HG03135 (cell line): Measurements from ENCODE around the gene CKMT2.
"Not testable (repeated sequence)": the region's sequence is repeated elsewhere in the genome, so short reads cannot be mapped to it uniquely, and the experiment has no call there.

Experiments
- ATAC-seq: cut with Tn5 transposase; IDR thresholded peaks from one replicate; pipeline ENCODE4 v1.9.1; 2021; ENCODE audit warnings: mild to moderate bottlenecking, moderate library complexity; ENCODE audit not compliant: unreplicated experiment

Gene CKMT2

GRCh38 chr5:81249240-81249639 is 16.1 kb downstream of the CKMT2 start:
- ATAC-seq: no peak

DNA sequence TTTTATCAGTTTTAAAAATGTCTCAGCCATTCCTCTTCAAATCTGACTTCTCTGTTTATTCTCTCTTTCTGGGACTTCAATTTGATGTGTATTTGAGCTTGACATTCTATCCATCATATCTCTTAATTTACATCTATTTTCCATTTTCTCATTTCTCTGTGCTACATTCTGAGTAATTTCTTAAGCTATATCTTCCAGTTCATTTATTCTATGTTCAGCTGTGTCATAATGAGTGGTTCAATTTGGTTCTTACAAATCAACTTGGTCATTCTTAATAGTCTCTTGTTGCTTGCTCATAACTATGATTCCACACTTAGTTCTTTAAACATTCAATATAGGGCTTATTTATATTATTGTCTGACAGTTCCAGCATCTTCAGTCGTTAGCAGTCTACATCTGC is 16.9 kb downstream of the CKMT2 start:
- ATAC-seq: no peak

DNA sequence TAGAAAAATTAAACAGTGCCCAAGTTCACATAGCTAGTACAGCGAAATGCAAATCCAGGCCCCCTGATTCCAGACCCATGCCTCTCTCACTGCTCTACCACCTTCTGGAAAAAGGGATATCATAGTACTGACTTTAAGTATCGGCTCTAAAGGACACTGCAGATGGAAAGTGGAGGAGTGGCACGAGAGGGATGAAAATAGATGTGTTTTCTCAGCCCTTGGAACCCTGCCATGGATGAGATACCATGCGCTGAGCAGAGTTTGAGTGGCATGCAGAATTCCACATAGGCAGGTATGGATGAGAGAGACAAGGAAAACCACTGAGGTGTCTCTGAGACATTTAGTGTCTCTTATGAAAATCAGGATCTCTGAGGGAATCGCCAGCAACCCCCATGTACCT is 18.8 kb downstream of the CKMT2 start:
- no peak for ATAC-seq

- no peak for ATAC-seq
Observed at GRCh38 chr5:81252904-81253303, 19.8 kb downstream of the CKMT2 start.

DNA sequence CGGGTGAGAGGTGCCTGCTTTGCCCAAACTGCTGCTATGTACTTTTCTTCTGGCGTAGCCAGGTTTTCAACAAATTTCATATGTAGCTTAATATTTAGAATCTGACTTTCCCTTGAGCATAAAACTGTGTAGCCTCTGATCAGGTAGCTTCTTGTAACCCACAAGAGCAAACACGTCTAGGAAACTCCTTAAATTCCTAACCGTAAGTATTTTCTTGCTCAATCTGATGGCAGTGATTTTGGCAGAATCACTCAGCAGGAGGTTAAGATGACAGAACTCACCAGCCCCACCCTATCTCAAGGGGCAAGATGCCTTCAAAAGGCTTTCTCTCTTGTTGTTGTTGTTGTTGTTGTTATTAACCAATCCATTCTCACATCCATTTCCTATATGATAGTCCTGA is 20.8 kb downstream of the CKMT2 start:
- no peak for ATAC-seq

- ATAC-seq: no peak
Observed at GRCh38 chr5:81254886-81255559, 21.9 kb downstream of the CKMT2 start.

- no peak for ATAC-seq
Observed at GRCh38 chr5:81256766-81257165, 23.6 kb downstream of the CKMT2 start.

- not testable (repeated sequence) for ATAC-seq
Observed at GRCh38 chr5:81262796-81263195, 29.7 kb downstream of the CKMT2 start.

- no peak for ATAC-seq
Observed at GRCh38 chr5:81265101-81265500, 32.0 kb downstream of the CKMT2 start.

- no peak for ATAC-seq
Observed at GRCh38 chr5:81268521-81269196, 35.5 kb downstream of the CKMT2 start.

- ATAC-seq: no peak
Observed at GRCh38 chr5:81269751-81270393, 36.8 kb downstream of the CKMT2 start.

DNA sequence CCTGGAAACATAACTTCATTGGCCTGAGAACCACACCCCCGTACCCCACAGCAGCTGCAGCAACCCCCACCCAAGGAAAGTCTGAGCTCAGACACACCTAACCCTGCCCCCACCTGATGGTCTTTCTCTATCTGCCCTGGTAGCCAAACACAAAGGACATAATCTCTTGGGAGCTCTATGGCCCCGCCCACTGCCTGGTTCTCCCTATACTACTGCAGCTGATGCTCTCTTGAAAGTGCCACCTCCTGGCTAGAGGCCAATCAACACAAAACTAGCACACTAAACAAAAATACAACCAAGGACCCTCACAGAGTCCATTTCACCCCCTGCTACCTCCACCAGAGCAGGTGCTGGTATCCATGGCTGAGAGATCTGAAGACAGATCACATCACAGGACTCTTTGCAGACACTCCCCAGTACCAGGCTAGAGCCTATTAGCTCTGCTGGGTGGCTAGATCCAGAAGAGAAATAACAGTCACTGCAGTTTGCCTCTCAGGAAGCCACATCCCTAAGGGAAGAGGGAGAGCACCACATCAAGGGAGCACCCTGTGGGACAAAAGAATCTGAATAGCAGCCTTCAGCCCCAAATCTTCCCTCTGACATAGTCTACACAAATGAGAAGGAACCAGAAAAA is 37.4 kb downstream of the CKMT2 start:
- ATAC-seq: not testable (repeated sequence)

GRCh38 chr5:81283976-81284375 is 50.9 kb downstream of the CKMT2 start:
- ATAC-seq: no peak

DNA sequence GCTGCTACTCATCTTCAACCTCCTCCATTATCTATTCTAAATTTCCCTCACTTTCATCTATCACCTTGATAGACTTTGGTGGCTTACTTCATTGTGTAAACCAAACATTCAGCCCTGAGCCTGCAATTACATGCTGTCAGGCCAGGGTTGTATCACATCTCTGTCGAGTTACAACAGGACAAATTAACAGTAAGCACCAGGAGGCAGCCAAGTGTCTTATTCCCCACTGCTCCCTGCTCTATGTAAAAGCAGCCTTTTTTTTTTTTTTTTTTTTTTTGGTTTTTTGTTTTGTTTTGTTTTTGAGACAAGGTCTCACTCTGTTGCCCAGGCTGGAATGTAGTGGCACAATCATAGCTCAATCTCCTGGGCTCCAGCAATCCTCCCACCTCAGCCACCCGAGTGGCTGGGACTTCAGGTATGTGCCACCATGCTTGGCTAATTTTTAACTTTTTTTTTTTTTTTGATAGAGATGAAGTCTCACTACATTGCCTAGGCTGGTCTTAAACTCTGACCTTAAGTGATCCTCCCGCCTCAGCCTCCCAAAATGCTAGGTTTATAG is 53.0 kb downstream of the CKMT2 start:
- ATAC-seq: no peak

GRCh38 chr5:81288021-81288433 is 54.9 kb downstream of the CKMT2 start:
- no peak for ATAC-seq

GRCh38 chr5:81290146-81290545 is 57.0 kb downstream of the CKMT2 start:
- ATAC-seq: no peak

- ATAC-seq: no peak
Observed at GRCh38 chr5:81292130-81292529, 59.0 kb downstream of the CKMT2 start.

DNA sequence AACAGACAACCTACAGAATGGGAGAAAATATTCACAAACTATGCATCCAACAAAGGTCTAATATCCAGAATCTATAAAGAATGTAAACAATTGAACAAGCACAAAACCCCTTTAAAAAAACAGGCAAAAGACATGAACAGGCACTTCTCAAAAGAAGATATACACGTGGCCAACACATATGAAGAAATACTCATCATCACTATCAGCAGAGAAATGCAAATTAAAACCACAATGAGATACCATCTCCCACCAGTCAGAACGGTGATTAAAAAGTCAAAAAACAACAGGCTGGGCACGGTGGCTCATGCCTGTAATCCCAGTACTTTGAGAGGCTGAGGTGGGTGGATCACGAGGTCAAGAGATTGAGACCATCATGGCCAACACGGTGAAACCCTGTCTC is 60.9 kb downstream of the CKMT2 start:
- ATAC-seq: not testable (repeated sequence)

DNA sequence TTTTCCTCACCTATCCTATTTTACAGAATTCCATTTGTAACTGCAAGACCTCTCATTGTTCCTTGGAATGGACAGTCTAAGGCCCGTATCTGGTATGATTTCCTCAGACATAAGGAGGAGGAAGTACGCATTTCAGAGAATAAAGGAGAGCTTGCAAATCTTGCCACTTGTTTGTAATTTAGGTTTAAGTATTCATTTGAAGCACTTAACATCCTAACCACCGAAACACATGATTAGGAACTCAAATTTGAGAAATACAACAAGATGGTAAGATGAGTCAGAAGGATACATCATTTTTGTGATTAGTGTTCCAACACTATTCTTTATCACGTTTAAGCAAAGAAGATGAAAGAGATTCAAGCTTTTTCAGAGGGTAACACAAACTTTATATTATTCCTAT is 64.4 kb downstream of the CKMT2 start:
- ATAC-seq: no peak

- no peak for ATAC-seq
Observed at GRCh38 chr5:81300921-81301270, 67.8 kb downstream of the CKMT2 start.

- peak; percentile 97 for ATAC-seq
Observed at GRCh38 chr5:81301271-81302015, 68.3 kb downstream of the CKMT2 start, which contains the start of gene ZCCHC9. Gene ZCCHC9, plus strand, starts transcription at chr5:81301587. Its CDS starts 3,171 bp downstream, at chr5:81304758.
